Kidney glomerular epithelial cell (primary cell): ENCODE data around the gene ACTRT2.

Experiments used
- DNase-seq: peaks from one replicate; lab custom pipeline; 2025; lab: John Stamatoyannopoulos, UW

ACTRT2 gene

GRCh38 chr1:3021233-3021671 lies at the start of gene ACTRT2:
TSS of gene ACTRT2 (plus strand) at chr1:3021467. CDS start at chr1:3021687, 220 bp downstream.
- DNase-seq: no peak

- DNase-seq: no peak
Observed at GRCh38 chr1:2971609-2972008, 49.7 kb upstream of the ACTRT2 start.

GRCh38 chr1:2972011-2972878 lies 49.0 kb upstream of the ACTRT2 start:
- no peak for DNase-seq

GRCh38 chr1:2972879-2973575 lies 48.2 kb upstream of the ACTRT2 start:
- no peak for DNase-seq

- DNase-seq: no peak
Observed at GRCh38 chr1:2973601-2974593, 47.4 kb upstream of the ACTRT2 start.

- no peak for DNase-seq
Observed at GRCh38 chr1:2974701-2975301, 46.5 kb upstream of the ACTRT2 start.

GRCh38 chr1:2975466-2976179 lies 45.6 kb upstream of the ACTRT2 start:
- no peak for DNase-seq

- DNase-seq: no peak
Observed at GRCh38 chr1:2976180-2976562, 45.1 kb upstream of the ACTRT2 start.

- no peak for DNase-seq
Observed at GRCh38 chr1:2977886-2978611, 43.2 kb upstream of the ACTRT2 start.

- DNase-seq: no peak
Observed at GRCh38 chr1:2978691-2979190, 42.5 kb upstream of the ACTRT2 start.

- no peak for DNase-seq
Observed at GRCh38 chr1:2979191-2980072, 41.8 kb upstream of the ACTRT2 start.

- no peak for DNase-seq
Observed at GRCh38 chr1:2980073-2980791, 41.0 kb upstream of the ACTRT2 start.

GRCh38 chr1:2980849-2981248 lies 40.4 kb upstream of the ACTRT2 start:
- no peak for DNase-seq

GRCh38 chr1:2981388-2981787 lies 39.9 kb upstream of the ACTRT2 start:
- DNase-seq: no peak

- DNase-seq: no peak
Observed at GRCh38 chr1:2981981-2982614, 39.2 kb upstream of the ACTRT2 start.

- no peak for DNase-seq
Observed at GRCh38 chr1:2982615-2983318, 38.5 kb upstream of the ACTRT2 start.

GRCh38 chr1:2983319-2983705 lies 38.0 kb upstream of the ACTRT2 start:
- DNase-seq: no peak
